H1 (cell line): ENCODE results near the gene PRC1. TPM values are rescaled to one million over a fixed set of nuclear protein-coding genes. Genes with fewer than 3 reads are reported as not detected.

ENCODE experiments used
- BRCA1 ChIP-seq: IDR thresholded peaks from 2 replicates; pipeline ENCODE4 v1.6.1; 2012; ENCODE audit warnings: low read depth, low read length, improper control_type of control experiment
- EP300 ChIP-seq, 2 experiments: IDR thresholded peaks; 1 replicate in 1 of 2; 2 replicates in 1 of 2; pipeline ENCODE4 v1.6.1; 2011 to 2012; ENCODE audit warnings: low read depth in 2 of 2, low read length in 2 of 2, mild to moderate bottlenecking in 2 of 2, borderline replicate concordance in 1 of 2, inconsistent platforms in 1 of 2, moderate library complexity in 1 of 2
- EZH2 ChIP-seq: fragments of 200-600 bp; sonication (generic); IDR thresholded peaks from 2 replicates; pipeline ENCODE4 v1.7.1; 2012; ENCODE audit warnings: low read depth, mild to moderate bottlenecking, moderate library complexity, low read length, inconsistent platforms; ENCODE audit not compliant: severe bottlenecking
- KDM4A ChIP-seq: IDR thresholded peaks from one replicate; pipeline ENCODE4 v1.7.1; 2012; ENCODE audit warnings: low read depth, mild to moderate bottlenecking, moderate library complexity, low read length, inconsistent platforms; ENCODE audit not compliant: severe bottlenecking
- SIX5 ChIP-seq: IDR thresholded peaks from 2 replicates; pipeline ENCODE4 v1.6.1; 2011; ENCODE audit warnings: mild to moderate bottlenecking, low read depth, low read length
- SP1 ChIP-seq: IDR thresholded peaks from 2 replicates; pipeline ENCODE4 v1.6.1; 2011; ENCODE audit warnings: low read depth, low read length
- SP4 ChIP-seq: IDR thresholded peaks from 2 replicates; pipeline ENCODE4 v1.6.1; 2012; ENCODE audit warnings: low read length, inconsistent platforms
- SRF ChIP-seq: IDR thresholded peaks from 2 replicates; pipeline ENCODE4 v1.6.1; 2011; ENCODE audit warnings: mild to moderate bottlenecking, low read depth, low read length, moderate library complexity
- ZNF274 ChIP-seq: IDR thresholded peaks from 2 replicates; pipeline ENCODE4 v1.7.0; 2012; ENCODE audit warnings: low read length, borderline replicate concordance; ENCODE audit errors: extremely low read depth
- polyA plus RNA-seq, 7 experiments: library from polyadenylated mRNA; depleted of rRNA in 3 of 7; stranded (reverse) in 5 of 7; unstranded in 2 of 7; fragments of >200 nt in 5 of 7; fragments of 200-250 nt in 2 of 7; gene quantifications; 1 replicate in 5 of 7; 2 replicates in 1 of 7; 4 replicates in 1 of 7; pipeline versions ENCODE4 v1.2.1 to v1.2.3, GENCODE V29; 2011 to 2013; ENCODE audit warnings: missing spikeins in 2 of 7, mixed read lengths in 2 of 7
- total RNA-seq: library from RNA; stranded (reverse); fragmentation: NEBNext Ultra II Directional; extraction: Animal tissue kit (Norgen Biotek cat#: 25700); gene quantifications from 2 replicates; pipeline ENCODE4 v1.2.1, GENCODE V29; 2021
- TF ChIP-seq, protein P1 (sequence below): fragments of 300-600 bp; sonication (generic); IDR thresholded peaks from 2 replicates; pipeline ENCODE4 v1.7.1; 2012; ENCODE audit warnings: low read length, moderate library complexity, mild to moderate bottlenecking, inconsistent platforms; ENCODE audit not compliant: insufficient replicate concordance
- TF ChIP-seq, protein P2 (sequence below): IDR thresholded peaks from 2 replicates; pipeline ENCODE4 v1.6.1; 2011; ENCODE audit warnings: low read depth, mild to moderate bottlenecking, low read length; ENCODE audit not compliant: insufficient read depth

The PRC1 gene
- total and polyA plus RNA-seq, 2 of the 8 experiments (the other 6 are each of a cell fraction or from before 2014, with no cell fraction given): 90.7 to 181 TPM

DNA sequence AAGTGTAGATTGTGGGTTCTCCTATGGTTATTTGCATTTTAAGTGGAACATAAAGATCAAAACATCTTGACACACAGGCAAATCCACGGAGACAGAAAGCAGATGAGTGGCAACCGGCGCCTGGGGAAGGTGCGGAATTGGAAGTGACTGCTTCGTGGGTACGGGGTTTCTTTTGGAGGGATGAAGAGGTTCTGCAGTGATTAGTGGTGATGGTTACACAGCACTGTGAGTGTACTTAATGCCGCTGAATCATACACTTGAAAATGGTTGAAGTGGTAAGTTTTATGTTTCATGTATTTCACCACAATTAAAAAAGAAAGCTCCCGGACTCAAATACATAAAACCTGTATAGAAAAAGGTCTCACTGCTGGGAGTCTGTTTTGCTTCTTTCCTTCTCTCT, 46.5 kb upstream of the PRC1 start (continued):
- TF ChIP-seq, protein P1, sequence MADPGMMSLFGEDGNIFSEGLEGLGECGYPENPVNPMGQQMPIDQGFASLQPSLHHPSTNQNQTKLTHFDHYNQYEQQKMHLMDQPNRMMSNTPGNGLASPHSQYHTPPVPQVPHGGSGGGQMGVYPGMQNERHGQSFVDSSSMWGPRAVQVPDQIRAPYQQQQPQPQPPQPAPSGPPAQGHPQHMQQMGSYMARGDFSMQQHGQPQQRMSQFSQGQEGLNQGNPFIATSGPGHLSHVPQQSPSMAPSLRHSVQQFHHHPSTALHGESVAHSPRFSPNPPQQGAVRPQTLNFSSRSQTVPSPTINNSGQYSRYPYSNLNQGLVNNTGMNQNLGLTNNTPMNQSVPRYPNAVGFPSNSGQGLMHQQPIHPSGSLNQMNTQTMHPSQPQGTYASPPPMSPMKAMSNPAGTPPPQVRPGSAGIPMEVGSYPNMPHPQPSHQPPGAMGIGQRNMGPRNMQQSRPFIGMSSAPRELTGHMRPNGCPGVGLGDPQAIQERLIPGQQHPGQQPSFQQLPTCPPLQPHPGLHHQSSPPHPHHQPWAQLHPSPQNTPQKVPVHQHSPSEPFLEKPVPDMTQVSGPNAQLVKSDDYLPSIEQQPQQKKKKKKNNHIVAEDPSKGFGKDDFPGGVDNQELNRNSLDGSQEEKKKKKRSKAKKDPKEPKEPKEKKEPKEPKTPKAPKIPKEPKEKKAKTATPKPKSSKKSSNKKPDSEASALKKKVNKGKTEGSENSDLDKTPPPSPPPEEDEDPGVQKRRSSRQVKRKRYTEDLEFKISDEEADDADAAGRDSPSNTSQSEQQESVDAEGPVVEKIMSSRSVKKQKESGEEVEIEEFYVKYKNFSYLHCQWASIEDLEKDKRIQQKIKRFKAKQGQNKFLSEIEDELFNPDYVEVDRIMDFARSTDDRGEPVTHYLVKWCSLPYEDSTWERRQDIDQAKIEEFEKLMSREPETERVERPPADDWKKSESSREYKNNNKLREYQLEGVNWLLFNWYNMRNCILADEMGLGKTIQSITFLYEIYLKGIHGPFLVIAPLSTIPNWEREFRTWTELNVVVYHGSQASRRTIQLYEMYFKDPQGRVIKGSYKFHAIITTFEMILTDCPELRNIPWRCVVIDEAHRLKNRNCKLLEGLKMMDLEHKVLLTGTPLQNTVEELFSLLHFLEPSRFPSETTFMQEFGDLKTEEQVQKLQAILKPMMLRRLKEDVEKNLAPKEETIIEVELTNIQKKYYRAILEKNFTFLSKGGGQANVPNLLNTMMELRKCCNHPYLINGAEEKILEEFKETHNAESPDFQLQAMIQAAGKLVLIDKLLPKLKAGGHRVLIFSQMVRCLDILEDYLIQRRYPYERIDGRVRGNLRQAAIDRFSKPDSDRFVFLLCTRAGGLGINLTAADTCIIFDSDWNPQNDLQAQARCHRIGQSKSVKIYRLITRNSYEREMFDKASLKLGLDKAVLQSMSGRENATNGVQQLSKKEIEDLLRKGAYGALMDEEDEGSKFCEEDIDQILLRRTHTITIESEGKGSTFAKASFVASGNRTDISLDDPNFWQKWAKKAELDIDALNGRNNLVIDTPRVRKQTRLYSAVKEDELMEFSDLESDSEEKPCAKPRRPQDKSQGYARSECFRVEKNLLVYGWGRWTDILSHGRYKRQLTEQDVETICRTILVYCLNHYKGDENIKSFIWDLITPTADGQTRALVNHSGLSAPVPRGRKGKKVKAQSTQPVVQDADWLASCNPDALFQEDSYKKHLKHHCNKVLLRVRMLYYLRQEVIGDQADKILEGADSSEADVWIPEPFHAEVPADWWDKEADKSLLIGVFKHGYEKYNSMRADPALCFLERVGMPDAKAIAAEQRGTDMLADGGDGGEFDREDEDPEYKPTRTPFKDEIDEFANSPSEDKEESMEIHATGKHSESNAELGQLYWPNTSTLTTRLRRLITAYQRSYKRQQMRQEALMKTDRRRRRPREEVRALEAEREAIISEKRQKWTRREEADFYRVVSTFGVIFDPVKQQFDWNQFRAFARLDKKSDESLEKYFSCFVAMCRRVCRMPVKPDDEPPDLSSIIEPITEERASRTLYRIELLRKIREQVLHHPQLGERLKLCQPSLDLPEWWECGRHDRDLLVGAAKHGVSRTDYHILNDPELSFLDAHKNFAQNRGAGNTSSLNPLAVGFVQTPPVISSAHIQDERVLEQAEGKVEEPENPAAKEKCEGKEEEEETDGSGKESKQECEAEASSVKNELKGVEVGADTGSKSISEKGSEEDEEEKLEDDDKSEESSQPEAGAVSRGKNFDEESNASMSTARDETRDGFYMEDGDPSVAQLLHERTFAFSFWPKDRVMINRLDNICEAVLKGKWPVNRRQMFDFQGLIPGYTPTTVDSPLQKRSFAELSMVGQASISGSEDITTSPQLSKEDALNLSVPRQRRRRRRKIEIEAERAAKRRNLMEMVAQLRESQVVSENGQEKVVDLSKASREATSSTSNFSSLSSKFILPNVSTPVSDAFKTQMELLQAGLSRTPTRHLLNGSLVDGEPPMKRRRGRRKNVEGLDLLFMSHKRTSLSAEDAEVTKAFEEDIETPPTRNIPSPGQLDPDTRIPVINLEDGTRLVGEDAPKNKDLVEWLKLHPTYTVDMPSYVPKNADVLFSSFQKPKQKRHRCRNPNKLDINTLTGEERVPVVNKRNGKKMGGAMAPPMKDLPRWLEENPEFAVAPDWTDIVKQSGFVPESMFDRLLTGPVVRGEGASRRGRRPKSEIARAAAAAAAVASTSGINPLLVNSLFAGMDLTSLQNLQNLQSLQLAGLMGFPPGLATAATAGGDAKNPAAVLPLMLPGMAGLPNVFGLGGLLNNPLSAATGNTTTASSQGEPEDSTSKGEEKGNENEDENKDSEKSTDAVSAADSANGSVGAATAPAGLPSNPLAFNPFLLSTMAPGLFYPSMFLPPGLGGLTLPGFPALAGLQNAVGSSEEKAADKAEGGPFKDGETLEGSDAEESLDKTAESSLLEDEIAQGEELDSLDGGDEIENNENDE: no peak
- TF ChIP-seq ZNF274: no peak
- no peak for TF ChIP-seq EZH2
- no peak for TF ChIP-seq SP4
- TF ChIP-seq SP1: no peak
- TF ChIP-seq SIX5: no peak
- TF ChIP-seq SRF: no peak
- TF ChIP-seq EP300 (IDR thresholded peaks at IDR 0.05; ENCODE audit: borderline replicate concordance in 1 of 2, low read depth in 2 of 2, low read length in 2 of 2): no peak
- TF ChIP-seq KDM4A: no peak
- TF ChIP-seq BRCA1: no peak
- TF ChIP-seq, protein P2, sequence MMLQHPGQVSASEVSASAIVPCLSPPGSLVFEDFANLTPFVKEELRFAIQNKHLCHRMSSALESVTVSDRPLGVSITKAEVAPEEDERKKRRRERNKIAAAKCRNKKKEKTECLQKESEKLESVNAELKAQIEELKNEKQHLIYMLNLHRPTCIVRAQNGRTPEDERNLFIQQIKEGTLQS: no peak
